Caco-2 (cell line): ENCODE data around the gene NUP210L. TPM values are rescaled to one million over a fixed set of nuclear protein-coding genes. Genes with fewer than 3 reads are reported as not detected.

ENCODE experiments used
- BruUV-seq: library from RNA; stranded (reverse); fragments of 400-500 nt; replicated peaks from 2 replicates; lab custom pipeline; 2021; lab: Mats Ljungman, UMichigan
- CTCF ChIA-PET: fragments of 300-600 bp; sonication (Branson Sonifier 250); formaldehyde crosslinking; loops from one replicate; lab custom pipeline; 2022; ENCODE audit warnings: antibody characterized with exemption; lab: Charles Lee
- POLR2A ChIA-PET: fragments of 300-600 bp; sonication (Branson Sonifier 250); formaldehyde crosslinking; loops from one replicate; lab custom pipeline; 2022; ENCODE audit warnings: antibody characterized with exemption; lab: Charles Lee
- DNase-seq, 2 experiments: peaks; one replicate each; pipeline versions ENCODE4 v3.0.0 to v3.0.0-alpha.2; 2020 to 2022
- H3K27me3 ChIP-seq: replicated peaks from 2 replicates; pipeline ENCODE4 v1.6.0; 2011; ENCODE audit warnings: low read length; ENCODE audit not compliant: control insufficient read depth, insufficient read depth
- H3K36me3 ChIP-seq: 2 replicates; pipeline ENCODE4 v1.5.1; 2011; ENCODE audit warnings: low read length; ENCODE audit not compliant: control insufficient read depth, insufficient read depth
- H3K4me1 ChIP-seq: fragments of 250-450 bp; sonication (Bioruptor Pico); 2 replicates; pipeline ENCODE4 v1.5.1; 2020; ENCODE audit warnings: mild to moderate bottlenecking
- H3K4me3 ChIP-seq: 2 replicates; pipeline ENCODE4 v1.5.1; 2011; ENCODE audit warnings: low read depth, mild to moderate bottlenecking, control low read depth, low read length
- H3K9me3 ChIP-seq: fragments of 250-450 bp; sonication (Bioruptor Pico); 2 replicates; pipeline ENCODE4 v1.5.1; 2020; ENCODE audit warnings: mild to moderate bottlenecking, moderate library complexity
- H3K27ac Mint-ChIP-seq: one replicate; pipeline ENCODE4 v1.8.0; 2022; ENCODE audit warnings: mixed read lengths; ENCODE audit not compliant: unreplicated experiment
- H3K27me3 Mint-ChIP-seq: one replicate; pipeline ENCODE4 v1.8.0; 2022; ENCODE audit warnings: mixed read lengths; ENCODE audit not compliant: insufficient read depth, unreplicated experiment
- H3K36me3 Mint-ChIP-seq: one replicate; pipeline ENCODE4 v1.8.0; 2022; ENCODE audit warnings: mild to moderate bottlenecking, mixed read lengths; ENCODE audit not compliant: insufficient read depth, unreplicated experiment
- H3K4me1 Mint-ChIP-seq: one replicate; pipeline ENCODE4 v1.8.0; 2022; ENCODE audit warnings: low read depth, mixed read lengths; ENCODE audit not compliant: unreplicated experiment
- H3K4me3 Mint-ChIP-seq: one replicate; pipeline ENCODE4 v1.8.0; 2022; ENCODE audit warnings: mild to moderate bottlenecking, moderate library complexity, mixed read lengths; ENCODE audit not compliant: unreplicated experiment
- H3K9me3 Mint-ChIP-seq: one replicate; pipeline ENCODE4 v1.8.0; 2022; ENCODE audit warnings: mixed read lengths; ENCODE audit not compliant: unreplicated experiment
- intact Hi-C: fragments of 100-400 bp; cut with micrococcal nuclease; formaldehyde crosslinking; loops from one replicate; pipeline ENCODE4 v1.10.0; 2022; ENCODE audit not compliant: unreplicated experiment
- total RNA-seq: library from RNA; stranded (reverse); gene quantifications from 2 replicates; pipeline ENCODE4 v1.2.3, GENCODE V29; 2022
- TF ChIP-seq, protein P1 (sequence below), 2 experiments: fragments of 200-600 bp in 1 of 2; IDR thresholded peaks; 1 replicate in 1 of 2; 2 replicates in 1 of 2; pipeline versions ENCODE4 v1.5.1 to v1.8.0; 2011 to 2022; ENCODE audit warnings: antibody characterized with exemption in 1 of 2, control low read depth in 1 of 2, inconsistent platforms in 1 of 2, low read depth in 1 of 2, low read length in 1 of 2, mild to moderate bottlenecking in 1 of 2, moderate library complexity in 1 of 2; ENCODE audit not compliant: insufficient read depth in 1 of 2, severe bottlenecking in 1 of 2, unreplicated experiment in 1 of 2

NUP210L gene
- total RNA-seq, 1 experiment from 2014 or later, result 0.07 TPM

GRCh38 chr1:154145986-154146385, 8.9 kb downstream of the NUP210L start:
- Mint-ChIP-seq H3K36me3 (no peaks in the 10 kb centered on the region), H3K4me3 (no peak overlapping the region), H3K27me3 (no peaks in the 10 kb centered on the region), H3K9me3 (no peaks in the 10 kb centered on the region), H3K4me1 (peaks cover 7% of the 10 kb centered on the region), H3K27ac (no peak overlapping the region)
- Histone ChIP-seq H3K27me3 (no peaks in the 10 kb centered on the region), H3K4me1 (no peaks in the 10 kb centered on the region), H3K9me3 (no peaks in the 10 kb centered on the region), H3K4me3 (no peak overlapping the region), H3K36me3 (no peaks in the 10 kb centered on the region)
- intact Hi-C loops, result no loop called here
- ChIA-PET POLR2A (no interaction called here), CTCF (no interaction called here)
- DNase-seq, result no peak
- no TSS peak for BruUV-seq
- TF ChIP-seq, protein P1, sequence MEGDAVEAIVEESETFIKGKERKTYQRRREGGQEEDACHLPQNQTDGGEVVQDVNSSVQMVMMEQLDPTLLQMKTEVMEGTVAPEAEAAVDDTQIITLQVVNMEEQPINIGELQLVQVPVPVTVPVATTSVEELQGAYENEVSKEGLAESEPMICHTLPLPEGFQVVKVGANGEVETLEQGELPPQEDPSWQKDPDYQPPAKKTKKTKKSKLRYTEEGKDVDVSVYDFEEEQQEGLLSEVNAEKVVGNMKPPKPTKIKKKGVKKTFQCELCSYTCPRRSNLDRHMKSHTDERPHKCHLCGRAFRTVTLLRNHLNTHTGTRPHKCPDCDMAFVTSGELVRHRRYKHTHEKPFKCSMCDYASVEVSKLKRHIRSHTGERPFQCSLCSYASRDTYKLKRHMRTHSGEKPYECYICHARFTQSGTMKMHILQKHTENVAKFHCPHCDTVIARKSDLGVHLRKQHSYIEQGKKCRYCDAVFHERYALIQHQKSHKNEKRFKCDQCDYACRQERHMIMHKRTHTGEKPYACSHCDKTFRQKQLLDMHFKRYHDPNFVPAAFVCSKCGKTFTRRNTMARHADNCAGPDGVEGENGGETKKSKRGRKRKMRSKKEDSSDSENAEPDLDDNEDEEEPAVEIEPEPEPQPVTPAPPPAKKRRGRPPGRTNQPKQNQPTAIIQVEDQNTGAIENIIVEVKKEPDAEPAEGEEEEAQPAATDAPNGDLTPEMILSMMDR (IDR thresholded peaks at IDR 0.05; ENCODE audit: insufficient read depth in 1 of 2, low read depth in 1 of 2, low read length in 1 of 2, severe bottlenecking in 1 of 2, unreplicated experiment in 1 of 2), result peak; percentile 13 to 39

DNA sequence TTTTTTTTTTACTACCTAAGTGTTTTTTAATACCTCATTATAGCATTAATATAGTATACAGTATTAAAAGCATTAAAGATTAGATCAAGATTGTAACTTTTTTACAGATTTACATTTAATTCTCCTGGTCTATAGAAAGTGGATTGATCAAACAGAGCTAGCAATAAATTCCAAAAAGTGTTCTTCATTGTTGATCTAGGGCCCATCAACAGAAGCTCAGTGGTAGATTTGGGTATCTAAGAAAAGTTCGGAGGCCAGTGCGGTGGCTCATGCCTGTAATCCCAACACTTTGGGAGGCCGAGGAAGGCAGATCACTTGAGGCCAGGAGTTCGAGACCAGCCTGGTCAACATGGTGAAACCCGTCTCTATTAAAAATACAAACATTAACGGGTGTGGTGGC, 12.5 kb downstream of the NUP210L start:
- Histone ChIP-seq H3K36me3 (no peaks in the 10 kb centered on the region), H3K27me3 (no peaks in the 10 kb centered on the region), H3K9me3 (no peaks in the 10 kb centered on the region), H3K4me1 (no peaks in the 10 kb centered on the region), H3K4me3 (no peak overlapping the region)
- intact Hi-C loops, result no loop called here
- no peaks in the 10 kb centered on the region for H3K4me1 Mint-ChIP-seq
- ChIA-PET CTCF (no interaction called here), POLR2A (no interaction called here)
- H3K27me3 Mint-ChIP-seq, result no peaks in the 10 kb centered on the region
- no peaks in the 10 kb centered on the region for H3K9me3 Mint-ChIP-seq
- no TSS peak for BruUV-seq
- H3K36me3 Mint-ChIP-seq, result no peaks in the 10 kb centered on the region
- TF ChIP-seq, protein P1 (IDR thresholded peaks at IDR 0.05; ENCODE audit: insufficient read depth in 1 of 2, low read depth in 1 of 2, low read length in 1 of 2, severe bottlenecking in 1 of 2, unreplicated experiment in 1 of 2), result no peak
- DNase-seq, result no peak
- no peak overlapping the region for H3K4me3 Mint-ChIP-seq
- no peak overlapping the region for H3K27ac Mint-ChIP-seq

- Histone ChIP-seq H3K4me1 (no peaks in the 10 kb centered on the region), H3K36me3 (no peaks in the 10 kb centered on the region), H3K9me3 (no peaks in the 10 kb centered on the region), H3K4me3 (no peak overlapping the region), H3K27me3 (no peaks in the 10 kb centered on the region)
- H3K27me3 Mint-ChIP-seq, result no peaks in the 10 kb centered on the region
- ChIA-PET POLR2A (no interaction called here), CTCF (interaction anchor here (0.6 kb wide), 1 partner anchor 142 kb away, joined by 3 read pairs; no protein-coding TSS in a partner anchor)
- TF ChIP-seq, protein P1 (IDR thresholded peaks at IDR 0.05; ENCODE audit: insufficient read depth in 1 of 2, low read depth in 1 of 2, low read length in 1 of 2, severe bottlenecking in 1 of 2, unreplicated experiment in 1 of 2), result no peak
- H3K36me3 Mint-ChIP-seq, result no peaks in the 10 kb centered on the region
- H3K4me3 Mint-ChIP-seq, result no peak overlapping the region
- no TSS peak for BruUV-seq
- H3K4me1 Mint-ChIP-seq, result no peaks in the 10 kb centered on the region
- H3K27ac Mint-ChIP-seq, result no peak overlapping the region
- intact Hi-C loops, result no loop called here
- no peaks in the 10 kb centered on the region for H3K9me3 Mint-ChIP-seq
- DNase-seq, result no peak
Measured at GRCh38 chr1:154141240-154141639, 13.6 kb downstream of the NUP210L start.
